Mammary epithelial cell (primary cell): ENCODE data around the gene MAMSTR.

Experiments
- CTCF ChIP-seq, 2 donors: IDR thresholded peaks in 1 of 2; conservative IDR thresholded peaks in 1 of 2; 2 replicates each; pipeline ENCODE4 v1.5.1; 2011 to 2012; ENCODE audit warnings: inconsistent platforms in 2 of 2, low read length in 2 of 2, mild to moderate bottlenecking in 2 of 2, control low read depth in 1 of 2, low read depth in 1 of 2; ENCODE audit not compliant: insufficient read depth in 1 of 2; ENCODE audit errors: extremely low read depth in 1 of 2
- EZH2 ChIP-seq: IDR thresholded peaks from 2 replicates; pipeline ENCODE4 v1.6.1; 2012; ENCODE audit warnings: low read length, inconsistent platforms, borderline replicate concordance

GRCh38 chr19:48680436-48681126 is 38.9 kb downstream of the MAMSTR start:
- TF ChIP-seq CTCF (conservative IDR thresholded peaks at IDR 0.05 in 1 of 2, IDR thresholded peaks at IDR 0.05 in 1 of 2; ENCODE audit: extremely low read depth in 1 of 2, insufficient read depth in 1 of 2, low read depth in 1 of 2, low read length in 2 of 2) (no peak), EZH2 (no peak)
